Parathyroid adenoma (tissue), 2 donors: ENCODE results near the gene MEGF10.
"Not testable (repeated sequence)": the region's sequence is repeated elsewhere in the genome, so short reads cannot be mapped to it uniquely, and the experiment has no call there.

Experiments used
- H2AFZ ChIP-seq: fragments of 300-600 bp; sonication (generic); one replicate; pipeline ENCODE4 v1.7.0; 2017; ENCODE audit warnings: antibody characterized with exemption, mild to moderate bottlenecking
- H3K27ac ChIP-seq: fragments of 300-600 bp; sonication (generic); one replicate; pipeline ENCODE4 v1.7.0; 2017
- H3K27me3 ChIP-seq: fragments of 300-600 bp; sonication (generic); one replicate; pipeline ENCODE4 v1.7.0; 2017; ENCODE audit warnings: low read length; ENCODE audit not compliant: control insufficient read depth, insufficient read depth
- H3K36me3 ChIP-seq: fragments of 300-600 bp; sonication (generic); one replicate; pipeline ENCODE4 v1.7.0; 2017; ENCODE audit warnings: low read length; ENCODE audit not compliant: control insufficient read depth, insufficient read depth
- H3K4me1 ChIP-seq: fragments of 300-600 bp; sonication (generic); one replicate; pipeline ENCODE4 v1.7.0; 2017; ENCODE audit warnings: control low read depth
- H3K4me2 ChIP-seq: fragments of 300-600 bp; sonication (generic); one replicate; pipeline ENCODE4 v1.7.0; 2017; ENCODE audit warnings: low read length
- H3K4me3 ChIP-seq: fragments of 300-600 bp; sonication (generic); one replicate; pipeline ENCODE4 v1.7.0; 2017; ENCODE audit warnings: low read depth, low read length
- H3K79me2 ChIP-seq: fragments of 300-600 bp; sonication (generic); one replicate; pipeline ENCODE4 v1.7.0; 2017; ENCODE audit warnings: control low read depth
- H3K9ac ChIP-seq: fragments of 300-600 bp; sonication (generic); one replicate; pipeline ENCODE4 v1.7.0; 2017; ENCODE audit warnings: mild to moderate bottlenecking
- H3K9me3 ChIP-seq: fragments of 300-600 bp; sonication (generic); one replicate; pipeline ENCODE4 v1.7.0; 2017; ENCODE audit warnings: low read length; ENCODE audit not compliant: control insufficient read depth
- TF ChIP-seq, protein P1 (sequence below): fragments of 300-600 bp; sonication (generic); IDR thresholded peaks from one replicate; pipeline ENCODE4 v1.7.0; 2017; ENCODE audit warnings: antibody characterized with exemption, mild to moderate bottlenecking
- donor health status: primary hyperparathyroidism.

MEGF10 gene

DNA sequence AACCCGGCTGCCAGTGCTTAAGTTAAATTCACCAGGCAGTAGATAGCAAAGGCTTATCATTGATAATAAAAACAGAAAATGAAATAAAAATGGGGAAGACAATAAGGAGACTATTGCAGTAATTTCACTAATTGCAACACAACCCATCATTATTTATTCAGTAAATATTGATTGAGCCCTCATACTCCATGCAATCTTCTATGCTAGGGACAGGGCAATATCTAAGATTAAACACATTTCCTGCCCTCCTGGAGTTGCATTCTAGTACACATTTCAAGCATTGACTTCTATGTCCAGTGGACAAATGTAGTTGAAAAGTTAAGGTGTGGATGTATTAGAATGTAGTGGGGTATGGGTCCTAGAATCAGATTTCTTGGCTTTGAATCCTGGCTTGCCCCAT, 12.8 kb downstream of the MEGF10 start:
- no peaks in the 10 kb centered on the region for H3K79me2 ChIP-seq
- TF ChIP-seq, protein P1, sequence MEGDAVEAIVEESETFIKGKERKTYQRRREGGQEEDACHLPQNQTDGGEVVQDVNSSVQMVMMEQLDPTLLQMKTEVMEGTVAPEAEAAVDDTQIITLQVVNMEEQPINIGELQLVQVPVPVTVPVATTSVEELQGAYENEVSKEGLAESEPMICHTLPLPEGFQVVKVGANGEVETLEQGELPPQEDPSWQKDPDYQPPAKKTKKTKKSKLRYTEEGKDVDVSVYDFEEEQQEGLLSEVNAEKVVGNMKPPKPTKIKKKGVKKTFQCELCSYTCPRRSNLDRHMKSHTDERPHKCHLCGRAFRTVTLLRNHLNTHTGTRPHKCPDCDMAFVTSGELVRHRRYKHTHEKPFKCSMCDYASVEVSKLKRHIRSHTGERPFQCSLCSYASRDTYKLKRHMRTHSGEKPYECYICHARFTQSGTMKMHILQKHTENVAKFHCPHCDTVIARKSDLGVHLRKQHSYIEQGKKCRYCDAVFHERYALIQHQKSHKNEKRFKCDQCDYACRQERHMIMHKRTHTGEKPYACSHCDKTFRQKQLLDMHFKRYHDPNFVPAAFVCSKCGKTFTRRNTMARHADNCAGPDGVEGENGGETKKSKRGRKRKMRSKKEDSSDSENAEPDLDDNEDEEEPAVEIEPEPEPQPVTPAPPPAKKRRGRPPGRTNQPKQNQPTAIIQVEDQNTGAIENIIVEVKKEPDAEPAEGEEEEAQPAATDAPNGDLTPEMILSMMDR, result no peak

DNA sequence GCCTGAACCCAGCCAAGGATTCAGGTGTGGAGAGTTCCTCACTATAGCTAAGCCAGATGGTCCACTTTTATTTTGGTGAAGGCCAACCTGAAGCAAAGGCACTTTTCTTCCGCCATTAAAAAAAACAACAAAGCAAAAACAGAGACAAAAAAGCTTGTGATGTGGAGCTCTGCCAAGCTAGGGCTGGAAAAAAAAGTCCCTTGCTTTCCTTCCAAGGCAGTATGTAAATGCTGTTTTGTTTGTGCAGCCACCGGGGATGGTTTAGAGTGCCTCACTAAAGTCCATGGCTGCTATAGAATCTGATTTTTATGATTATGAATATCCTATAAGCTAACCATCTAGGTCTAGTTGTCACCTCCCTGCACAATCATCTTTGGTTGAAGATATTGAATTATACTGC, 14.9 kb downstream of the MEGF10 start:
- Histone ChIP-seq H2AFZ (no peak overlapping the region), H3K9me3 (no peaks in the 10 kb centered on the region), H3K4me1 (no peaks in the 10 kb centered on the region), H3K4me3 (no peak overlapping the region), H3K27ac (no peak overlapping the region), H3K4me2 (no peak overlapping the region), H3K27me3 (no peaks in the 10 kb centered on the region), H3K36me3 (no peaks in the 10 kb centered on the region), H3K9ac (no peak overlapping the region), H3K79me2 (no peaks in the 10 kb centered on the region)
- TF ChIP-seq, protein P1, result no peak

More for the DNA sequence above, 12.8 kb downstream of the MEGF10 start:
- H3K4me2 ChIP-seq, result no peak overlapping the region
- H3K36me3 ChIP-seq, result no peaks in the 10 kb centered on the region
- no peaks in the 10 kb centered on the region for H3K27me3 ChIP-seq
- H3K27ac ChIP-seq, result no peak overlapping the region
- H2AFZ ChIP-seq, result no peak overlapping the region
- peaks cover 5% of the 10 kb centered on the region for H3K4me1 ChIP-seq
- H3K4me3 ChIP-seq, result no peak overlapping the region
- H3K9ac ChIP-seq, result no peak overlapping the region
- H3K9me3 ChIP-seq, result no peaks in the 10 kb centered on the region

DNA sequence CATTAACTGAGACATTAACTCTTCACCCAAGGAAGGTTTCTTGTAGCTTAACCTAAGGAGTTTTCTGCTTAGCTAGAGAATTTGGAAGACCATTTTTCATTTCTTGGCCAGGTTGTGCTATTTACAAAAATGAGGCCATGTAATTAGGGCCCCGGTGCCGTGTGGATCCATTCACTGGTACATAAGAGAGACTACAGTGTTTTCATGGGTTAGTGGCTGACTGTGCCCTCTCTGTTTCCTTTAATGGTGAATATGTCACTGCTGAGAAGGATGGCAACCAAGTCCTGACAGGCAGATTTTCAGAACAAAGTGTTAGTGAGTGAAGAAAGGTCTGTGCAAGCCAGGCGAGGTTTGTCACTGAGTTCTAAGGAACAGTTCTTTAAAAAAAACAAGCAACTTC, 15.4 kb downstream of the MEGF10 start:
- Histone ChIP-seq H3K4me3 (no peak overlapping the region), H3K4me1 (no peaks in the 10 kb centered on the region), H2AFZ (no peak overlapping the region), H3K36me3 (no peaks in the 10 kb centered on the region), H3K27ac (no peak overlapping the region), H3K9me3 (no peaks in the 10 kb centered on the region), H3K79me2 (no peaks in the 10 kb centered on the region), H3K9ac (no peak overlapping the region), H3K4me2 (no peak overlapping the region), H3K27me3 (no peaks in the 10 kb centered on the region)
- TF ChIP-seq, protein P1, result no peak

DNA sequence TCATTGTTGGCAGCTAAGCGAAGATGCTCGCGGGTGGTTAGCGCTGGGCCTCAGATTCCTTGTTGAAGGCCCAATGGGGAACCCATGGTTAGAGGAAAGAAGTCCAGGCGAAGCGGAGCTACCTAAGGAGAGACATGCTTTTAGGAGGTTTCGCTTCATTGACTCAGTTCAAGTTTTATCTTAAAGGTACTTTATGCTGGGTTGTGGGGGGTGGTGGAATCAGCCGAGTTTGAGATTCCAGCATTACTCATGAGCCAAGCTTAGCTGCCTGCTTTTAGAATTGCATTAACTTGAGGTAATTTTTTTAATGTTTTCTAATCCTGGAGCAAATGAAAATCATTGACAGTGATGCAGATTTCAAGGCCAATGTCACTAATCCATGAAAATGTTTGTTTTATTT, 16.1 kb downstream of the MEGF10 start:
- H3K9ac ChIP-seq, result no peak overlapping the region
- TF ChIP-seq, protein P1, result no peak

DNA sequence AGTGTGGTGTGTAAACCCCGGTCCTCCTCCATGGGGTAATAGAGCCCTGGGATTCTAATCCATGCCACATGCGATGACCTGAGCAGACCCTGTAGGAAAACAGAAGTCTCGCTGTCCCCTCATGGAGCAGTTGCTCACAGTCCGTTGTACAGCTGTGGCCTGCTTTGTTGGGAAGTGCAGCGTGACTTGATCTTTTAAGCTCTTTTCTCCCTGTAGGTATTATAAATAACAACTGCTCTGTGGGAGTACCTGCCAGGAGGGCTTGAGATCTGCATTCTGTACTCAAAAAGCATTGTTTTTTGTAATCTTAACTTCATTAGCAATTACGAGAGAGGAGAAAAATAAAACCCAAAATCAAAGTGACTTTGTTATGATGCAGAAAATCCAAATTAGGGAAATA, 17.3 kb downstream of the MEGF10 start:
- Histone ChIP-seq H2AFZ (no peak overlapping the region), H3K4me1 (no peaks in the 10 kb centered on the region), H3K79me2 (no peaks in the 10 kb centered on the region), H3K27ac (no peak overlapping the region), H3K4me2 (no peak overlapping the region), H3K9me3 (no peaks in the 10 kb centered on the region), H3K4me3 (no peak overlapping the region), H3K36me3 (no peaks in the 10 kb centered on the region), H3K27me3 (no peaks in the 10 kb centered on the region), H3K9ac (no peak overlapping the region)
- TF ChIP-seq, protein P1, result no peak

More for the DNA sequence above, 16.1 kb downstream of the MEGF10 start:
- Histone ChIP-seq H2AFZ (no peak overlapping the region), H3K9me3 (no peaks in the 10 kb centered on the region), H3K27me3 (no peaks in the 10 kb centered on the region), H3K36me3 (no peaks in the 10 kb centered on the region), H3K27ac (no peak overlapping the region), H3K4me3 (no peak overlapping the region), H3K4me1 (no peaks in the 10 kb centered on the region), H3K4me2 (no peak overlapping the region), H3K79me2 (no peaks in the 10 kb centered on the region)

DNA sequence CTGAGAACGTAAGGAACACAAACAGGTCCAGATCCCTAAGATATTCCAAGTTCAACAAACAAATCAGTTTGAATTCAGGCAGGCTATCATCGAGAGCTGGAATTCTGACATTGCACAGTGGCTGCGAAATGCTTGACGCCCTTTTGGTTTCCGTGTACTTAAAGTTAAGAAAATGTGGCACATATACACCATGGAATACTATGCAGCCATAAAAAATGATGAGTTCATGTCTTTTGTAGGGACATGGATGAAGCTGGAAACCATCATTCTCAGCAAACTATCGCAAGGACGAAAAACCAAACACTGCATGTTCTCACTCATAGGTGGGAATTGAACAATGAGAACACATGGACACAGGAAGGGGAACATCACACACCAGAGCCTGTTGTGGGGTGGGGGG, 17.7 kb downstream of the MEGF10 start:
- H3K4me1 ChIP-seq, H3K27ac ChIP-seq, H3K27me3 ChIP-seq, H2AFZ ChIP-seq, H3K36me3 ChIP-seq, H3K4me3 ChIP-seq, H3K9ac ChIP-seq, H3K4me2 ChIP-seq, H3K79me2 ChIP-seq, H3K9me3 ChIP-seq: not testable (repeated sequence)
